ENCODE measurements around the gene SDR42E1.
A peak's percentile ranks its signal among the peaks of the same experiment; 100 is the strongest.

GRCh38 chr16:82016263-82016662, 5.0 kb upstream of the SDR42E1 start:
- TF ChIP-seq, protein P1, sequence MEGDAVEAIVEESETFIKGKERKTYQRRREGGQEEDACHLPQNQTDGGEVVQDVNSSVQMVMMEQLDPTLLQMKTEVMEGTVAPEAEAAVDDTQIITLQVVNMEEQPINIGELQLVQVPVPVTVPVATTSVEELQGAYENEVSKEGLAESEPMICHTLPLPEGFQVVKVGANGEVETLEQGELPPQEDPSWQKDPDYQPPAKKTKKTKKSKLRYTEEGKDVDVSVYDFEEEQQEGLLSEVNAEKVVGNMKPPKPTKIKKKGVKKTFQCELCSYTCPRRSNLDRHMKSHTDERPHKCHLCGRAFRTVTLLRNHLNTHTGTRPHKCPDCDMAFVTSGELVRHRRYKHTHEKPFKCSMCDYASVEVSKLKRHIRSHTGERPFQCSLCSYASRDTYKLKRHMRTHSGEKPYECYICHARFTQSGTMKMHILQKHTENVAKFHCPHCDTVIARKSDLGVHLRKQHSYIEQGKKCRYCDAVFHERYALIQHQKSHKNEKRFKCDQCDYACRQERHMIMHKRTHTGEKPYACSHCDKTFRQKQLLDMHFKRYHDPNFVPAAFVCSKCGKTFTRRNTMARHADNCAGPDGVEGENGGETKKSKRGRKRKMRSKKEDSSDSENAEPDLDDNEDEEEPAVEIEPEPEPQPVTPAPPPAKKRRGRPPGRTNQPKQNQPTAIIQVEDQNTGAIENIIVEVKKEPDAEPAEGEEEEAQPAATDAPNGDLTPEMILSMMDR (IDR thresholded peaks at IDR 0.05): peak in 2 of 4 experiments; percentile 17 to 27
- TF ChIP-seq POLR2A (IDR thresholded peaks at IDR 0.05) (no peak), POLR2AphosphoS5 (IDR thresholded peaks at IDR 0.05) (peak; percentile 29)
